HG03064 (cell line): ENCODE measurements around the gene ANKRD13A.
"Not testable (repeated sequence)": the region's sequence is repeated elsewhere in the genome, so short reads cannot be mapped to it uniquely, and the experiment has no call there.

ENCODE experiments used
- ATAC-seq: cut with Tn5 transposase; IDR thresholded peaks from one replicate; pipeline ENCODE4 v1.9.1; 2021; ENCODE audit warnings: low read depth; ENCODE audit not compliant: unreplicated experiment

The ANKRD13A gene

GRCh38 chr12:110046451-110047187 lies 47.4 kb downstream of the ANKRD13A start:
- ATAC-seq: no peak

GRCh38 chr12:110047297-110047940 lies 48.2 kb downstream of the ANKRD13A start:
- ATAC-seq: no peak

- ATAC-seq: peak; percentile 95
Observed at GRCh38 chr12:110048242-110049027, 49.2 kb downstream of the ANKRD13A start, which contains the start of gene C12orf76. Gene C12orf76, minus strand, starts transcription at chr12:110048522. Its CDS starts 27 bp downstream, at chr12:110048495.

GRCh38 chr12:110049034-110049433 lies 49.8 kb downstream of the ANKRD13A start:
- not testable (repeated sequence) for ATAC-seq

- not testable (repeated sequence) for ATAC-seq
Observed at GRCh38 chr12:110049666-110050065, 50.4 kb downstream of the ANKRD13A start.

GRCh38 chr12:110050927-110051326 lies 51.7 kb downstream of the ANKRD13A start:
- no peak for ATAC-seq

GRCh38 chr12:110055375-110056352 lies 56.4 kb downstream of the ANKRD13A start:
- ATAC-seq: not testable (repeated sequence)

- not testable (repeated sequence) for ATAC-seq
Observed at GRCh38 chr12:110056643-110057042, 57.4 kb downstream of the ANKRD13A start.

- no peak for ATAC-seq
Observed at GRCh38 chr12:110058875-110059615, 59.8 kb downstream of the ANKRD13A start.

- no peak for ATAC-seq
Observed at GRCh38 chr12:110059651-110060000, 60.4 kb downstream of the ANKRD13A start.

GRCh38 chr12:110062241-110062640 lies 63.0 kb downstream of the ANKRD13A start:
- ATAC-seq: no peak

GRCh38 chr12:110065540-110065939 lies 66.3 kb downstream of the ANKRD13A start:
- no peak for ATAC-seq

GRCh38 chr12:110067531-110067930 lies 68.3 kb downstream of the ANKRD13A start:
- no peak for ATAC-seq

- ATAC-seq: not testable (repeated sequence)
Observed at GRCh38 chr12:110068115-110068514, 68.9 kb downstream of the ANKRD13A start.

GRCh38 chr12:110068654-110069053 lies 69.4 kb downstream of the ANKRD13A start:
- ATAC-seq: no peak

- ATAC-seq: no peak
Observed at GRCh38 chr12:110071504-110071903, 72.3 kb downstream of the ANKRD13A start.

GRCh38 chr12:110071967-110072366 lies 72.7 kb downstream of the ANKRD13A start:
- ATAC-seq: no peak

- ATAC-seq: not testable (repeated sequence)
Observed at GRCh38 chr12:110072636-110073035, 73.4 kb downstream of the ANKRD13A start.

GRCh38 chr12:110073049-110073831 lies 74.0 kb downstream of the ANKRD13A start:
- no peak for ATAC-seq
